DOHH2 (cell line): ENCODE data around the gene ECE1.

Experiments used
- EZH2phosphoT487 ChIP-seq: fragments of 200-600 bp; sonication (generic); IDR thresholded peaks from 2 replicates; pipeline ENCODE4 v1.6.1; 2017; ENCODE audit warnings: borderline replicate concordance, mild to moderate bottlenecking, antibody characterized with exemption, low read length, moderate library complexity, mixed read lengths
- TF ChIP-seq, protein P1 (sequence below): fragments of 200-600 bp; sonication (generic); IDR thresholded peaks from one replicate; pipeline ENCODE4 v1.5.1; 2014; ENCODE audit warnings: antibody characterized with exemption, mild to moderate bottlenecking, low read depth, low read length; ENCODE audit not compliant: poor library complexity, severe bottlenecking

DNA sequence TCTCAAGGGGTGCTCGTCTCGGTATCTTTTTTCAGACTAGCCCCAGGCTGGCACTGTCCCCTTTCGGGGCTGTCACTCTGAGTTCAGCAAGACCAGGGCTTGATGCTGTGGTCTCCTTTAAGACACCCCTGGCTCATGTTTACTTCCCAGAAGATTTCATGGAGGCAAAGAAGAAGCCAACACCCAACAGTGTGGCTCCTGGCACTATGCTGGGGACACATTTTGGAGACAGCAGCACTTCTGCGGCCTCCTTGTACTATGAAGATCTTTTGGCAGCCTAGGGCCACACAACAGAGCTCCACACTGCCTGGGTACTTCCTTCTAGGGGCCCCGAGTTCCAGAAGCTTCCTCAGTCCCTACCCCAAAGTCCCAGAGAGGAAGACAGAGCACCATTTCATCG, 24.6 kb downstream of the ECE1 start:
- TF ChIP-seq, protein P1, sequence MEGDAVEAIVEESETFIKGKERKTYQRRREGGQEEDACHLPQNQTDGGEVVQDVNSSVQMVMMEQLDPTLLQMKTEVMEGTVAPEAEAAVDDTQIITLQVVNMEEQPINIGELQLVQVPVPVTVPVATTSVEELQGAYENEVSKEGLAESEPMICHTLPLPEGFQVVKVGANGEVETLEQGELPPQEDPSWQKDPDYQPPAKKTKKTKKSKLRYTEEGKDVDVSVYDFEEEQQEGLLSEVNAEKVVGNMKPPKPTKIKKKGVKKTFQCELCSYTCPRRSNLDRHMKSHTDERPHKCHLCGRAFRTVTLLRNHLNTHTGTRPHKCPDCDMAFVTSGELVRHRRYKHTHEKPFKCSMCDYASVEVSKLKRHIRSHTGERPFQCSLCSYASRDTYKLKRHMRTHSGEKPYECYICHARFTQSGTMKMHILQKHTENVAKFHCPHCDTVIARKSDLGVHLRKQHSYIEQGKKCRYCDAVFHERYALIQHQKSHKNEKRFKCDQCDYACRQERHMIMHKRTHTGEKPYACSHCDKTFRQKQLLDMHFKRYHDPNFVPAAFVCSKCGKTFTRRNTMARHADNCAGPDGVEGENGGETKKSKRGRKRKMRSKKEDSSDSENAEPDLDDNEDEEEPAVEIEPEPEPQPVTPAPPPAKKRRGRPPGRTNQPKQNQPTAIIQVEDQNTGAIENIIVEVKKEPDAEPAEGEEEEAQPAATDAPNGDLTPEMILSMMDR = no peak
- TF ChIP-seq EZH2phosphoT487 = no peak
